Measurements from ENCODE around the gene SLC16A8. TPM values are rescaled to one million over a fixed set of nuclear protein-coding genes. Genes with fewer than 3 reads are reported as not detected.
A peak's percentile ranks its signal among the peaks of the same experiment; 100 is the strongest.

SLC16A8 gene
- total RNA-seq, 4 donors from 2014 or later = not detected

DNA sequence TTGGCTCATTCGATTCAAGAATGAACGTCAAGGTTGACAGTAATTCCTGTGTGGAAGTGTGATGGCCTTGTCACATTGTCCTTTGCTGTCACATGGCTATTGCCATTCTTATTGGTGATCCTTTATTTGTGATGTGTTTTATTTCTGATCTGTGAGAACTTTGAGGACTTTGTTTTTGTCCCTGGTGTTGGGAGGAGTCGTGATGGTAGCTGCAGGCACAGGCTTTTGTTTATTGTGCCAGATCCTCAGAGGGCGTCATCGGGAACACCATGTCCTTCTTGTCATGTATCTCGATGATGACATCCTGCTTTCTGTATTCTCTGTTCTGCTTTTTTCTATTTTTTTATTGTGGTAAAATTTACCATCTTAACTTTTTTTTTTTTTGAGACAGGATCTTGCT, 21.2 kb downstream of the SLC16A8 start:
- Histone ChIP-seq H3K4me3 (no peak overlapping the region), H3K9me3 (no peaks in the 10 kb centered on the region), H3K27me3 (no peaks in the 10 kb centered on the region), H3K4me1 (peaks cover 0 to 5% (median 4%) of the 10 kb centered on the region in 3 donors), H3K27ac (peak overlapping the region in 3 of 4 donors; percentile 58 to 68 (median 61)), H3K36me3 (peaks cover 23 to 91% (median 28%) of the 10 kb centered on the region in 3 donors)
- no peak for TF ChIP-seq CTCF (IDR thresholded peaks at IDR 0.05)
- 67 to 73% methylated on average over 6 of the region's 6 CpGs for WGBS, 2 donors
- DNase-seq = no peak
- intact Hi-C loops (cut with DNase I) = no loop called here

DNA sequence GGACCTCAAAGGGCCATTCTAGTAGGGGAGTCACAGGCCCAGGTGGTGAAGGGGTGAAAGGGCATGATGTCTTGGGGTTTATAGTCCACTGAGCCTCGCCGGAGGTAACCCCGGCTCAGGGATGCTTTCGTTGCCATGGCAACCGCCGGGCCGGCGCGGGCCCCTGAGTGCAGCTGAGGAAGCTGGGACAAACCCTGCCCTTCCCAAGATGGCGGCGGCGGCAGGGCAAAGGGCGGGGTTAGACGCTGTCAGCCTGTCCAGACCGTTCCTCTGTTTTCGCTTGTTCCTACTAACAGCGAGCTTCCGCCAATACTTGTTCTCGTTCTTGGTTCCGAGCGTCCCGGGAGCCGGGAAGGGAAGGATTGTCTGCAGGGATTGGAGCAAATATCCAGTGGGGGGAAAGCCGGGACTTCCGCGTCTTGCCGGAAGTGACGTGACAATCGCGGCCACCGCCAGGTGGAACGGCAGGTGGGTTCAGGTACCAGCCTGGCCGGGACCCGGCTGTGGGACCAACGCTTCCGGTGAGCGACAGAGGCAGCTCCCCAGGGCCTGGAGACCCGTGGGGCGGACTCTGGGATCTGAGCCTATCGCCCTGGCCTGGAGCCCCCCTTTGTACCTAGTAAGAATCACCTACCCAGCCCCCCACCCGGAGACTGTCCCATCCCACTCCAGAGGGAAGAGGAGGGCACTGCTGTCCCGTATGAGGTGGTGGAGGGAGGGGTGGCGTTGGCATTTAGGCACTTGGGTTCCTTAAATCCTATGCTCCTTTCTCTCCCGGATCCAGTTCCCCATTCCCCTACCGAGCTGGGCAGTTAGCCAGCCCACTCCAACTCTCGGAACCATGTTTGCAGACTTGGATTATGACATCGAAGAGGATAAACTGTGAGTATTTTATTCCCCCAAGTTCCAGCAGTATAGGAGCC, 26.8 kb downstream of the SLC16A8 start, which contains the start of gene PICK1:
Gene PICK1, plus strand, starts transcription at position 436 of the 923 bp plus-strand sequence. Its CDS starts 406 bp downstream, at position 842.
- TF ChIP-seq CTCF (IDR thresholded peaks at IDR 0.05) (peak in 4 of 6 experiments; percentile 4 to 42 (median 26)), POLR2A (IDR thresholded peaks at IDR 0.05) (peak in 2 of 4 donors; percentile 26 to 53)

GRCh38 chr22:38051900-38052862, 31.8 kb downstream of the SLC16A8 start:
- peaks cover 0 to 17% (median 6%) of the 10 kb centered on the region in 3 donors for H3K4me1 ChIP-seq
- no peak overlapping the region for H3K27ac ChIP-seq
- no peaks in the 10 kb centered on the region for H3K9me3 ChIP-seq
- DNase-seq = no peak
- WGBS, 2 donors = 39 to 56% methylated on average over 7 to 14 of the region's 30 CpGs
- intact Hi-C loops (cut with DNase I) = loop anchor here (10.0 kb wide), 1 partner anchor 513 kb away; no protein-coding TSS in a partner anchor
- TF ChIP-seq CTCF (IDR thresholded peaks at IDR 0.05) (peak; percentile 79 to 92 (median 90)), POLR2A (IDR thresholded peaks at IDR 0.05) (no peak)
- no peaks in the 10 kb centered on the region for H3K36me3 ChIP-seq
- no peaks in the 10 kb centered on the region for H3K27me3 ChIP-seq
- H3K4me3 ChIP-seq = no peak overlapping the region

More for the DNA sequence above, 26.8 kb downstream of the SLC16A8 start, which contains the start of gene PICK1:
- Histone ChIP-seq H3K27ac (peak within 1 kb of the TSS; percentile 85 to 92 (median 88)), H3K36me3 (peaks cover 0 to 37% (median 12%) of the 10 kb centered on the region in 3 donors), H3K9me3 (no peaks in the 10 kb centered on the region), H3K4me1 (peaks cover 0 to 22% (median 13%) of the 10 kb centered on the region in 3 donors), H3K4me3 (peak within 1 kb of the TSS; percentile 48 to 72 (median 66)), H3K27me3 (no peaks in the 10 kb centered on the region)
- WGBS, 2 donors = 2 to 3% methylated on average over 26 to 31 of the region's 47 CpGs
- intact Hi-C loops (cut with DNase I) = loop anchor here (5.0 to 10.0 kb wide), 2 partner anchors 295 to 508 kb away; no protein-coding TSS in a partner anchor
- peak; percentile 73 for DNase-seq

DNA sequence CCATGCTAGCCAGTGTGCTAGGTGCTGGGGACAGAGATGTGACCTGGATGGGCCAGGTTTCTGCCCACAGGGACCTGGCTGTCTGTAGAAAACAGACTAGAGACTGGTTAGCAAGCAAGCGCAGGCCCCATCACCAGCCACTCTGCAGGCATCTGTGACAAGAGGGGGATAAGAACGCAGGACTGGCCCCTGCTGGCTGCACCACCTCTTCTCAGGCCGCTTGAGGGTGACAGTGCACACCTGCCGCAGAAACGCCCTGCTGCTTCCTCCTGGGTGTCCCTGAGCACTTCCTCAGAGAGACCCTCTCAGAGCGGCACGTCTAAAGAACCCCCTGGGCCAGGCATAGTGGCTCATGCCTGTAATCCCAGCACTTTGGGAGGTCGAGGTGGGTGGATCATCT, 32.7 kb downstream of the SLC16A8 start:
- 66 to 70% methylated on average over 6 to 7 of the region's 8 CpGs for WGBS, 2 donors
- H3K27me3 ChIP-seq = peaks cover 0 to under 1% (median 0%) of the 10 kb centered on the region in 4 donors
- H3K36me3 ChIP-seq = no peaks in the 10 kb centered on the region
- H3K27ac ChIP-seq = no peak overlapping the region
- no peaks in the 10 kb centered on the region for H3K9me3 ChIP-seq
- no peak for TF ChIP-seq POLR2A (IDR thresholded peaks at IDR 0.05)
- no peak for TF ChIP-seq CTCF (IDR thresholded peaks at IDR 0.05)
- no peak overlapping the region for H3K4me3 ChIP-seq
- H3K4me1 ChIP-seq = peaks cover 0 to 10% (median 2%) of the 10 kb centered on the region in 3 donors
- DNase-seq = no peak
- intact Hi-C loops (cut with DNase I) = loop anchor here (10.0 kb wide), 1 partner anchor 514 kb away; no protein-coding TSS in a partner anchor
